Stimulated activated CD8-positive, alpha-beta memory T cell treated with anti-CD3 and anti-CD28 coated beads, Interleukin-15, amount 100 ng/mL, for 48 hours (primary cell): ENCODE measurements around the gene DGKB.

Source experiments
- DNase-seq, 2 donors: peaks; one replicate each; pipeline ENCODE4 v3.0.0-alpha.2; 2020; ENCODE audit warnings: low read depth in 2 of 2

The DGKB gene

DNA sequence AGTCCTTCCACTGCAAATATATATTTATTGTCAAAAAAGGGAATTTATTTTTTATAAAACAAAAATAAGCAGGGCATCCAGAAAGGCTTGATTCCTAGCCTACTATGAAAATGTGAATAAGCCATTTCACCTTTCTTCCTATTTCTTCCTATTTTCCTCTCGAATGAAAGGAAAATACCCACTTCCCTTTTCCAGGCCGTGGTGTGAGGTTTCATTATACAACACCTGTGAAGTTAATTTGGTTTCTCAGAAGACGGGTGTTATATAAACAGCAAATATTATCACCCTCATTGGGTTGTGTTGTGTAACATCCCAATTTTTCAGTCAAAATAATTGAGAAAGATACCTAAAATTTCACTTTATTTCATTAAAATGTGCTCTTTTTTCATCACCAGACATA lies 214.3 kb downstream of the DGKB start:
- no peak for DNase-seq

DNA sequence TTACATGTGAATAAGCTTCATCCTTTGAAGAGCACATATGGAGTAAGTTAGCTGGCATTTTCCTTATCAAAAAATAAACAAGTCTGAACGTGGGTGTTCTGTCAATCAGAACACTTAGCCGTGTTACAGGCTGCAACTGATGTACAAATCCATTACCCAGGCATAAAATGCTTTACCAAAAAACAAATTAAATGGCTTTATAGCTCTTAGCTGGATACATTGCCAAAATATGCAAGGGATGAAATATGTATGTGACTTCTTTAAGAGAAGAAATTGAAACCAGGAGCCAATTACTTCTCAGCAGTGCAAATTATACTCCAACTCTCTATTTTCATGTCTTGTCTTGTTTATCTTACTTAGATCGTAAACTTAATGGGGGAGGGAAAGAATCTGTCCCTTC lies 214.8 kb downstream of the DGKB start:
- DNase-seq, result no peak

DNA sequence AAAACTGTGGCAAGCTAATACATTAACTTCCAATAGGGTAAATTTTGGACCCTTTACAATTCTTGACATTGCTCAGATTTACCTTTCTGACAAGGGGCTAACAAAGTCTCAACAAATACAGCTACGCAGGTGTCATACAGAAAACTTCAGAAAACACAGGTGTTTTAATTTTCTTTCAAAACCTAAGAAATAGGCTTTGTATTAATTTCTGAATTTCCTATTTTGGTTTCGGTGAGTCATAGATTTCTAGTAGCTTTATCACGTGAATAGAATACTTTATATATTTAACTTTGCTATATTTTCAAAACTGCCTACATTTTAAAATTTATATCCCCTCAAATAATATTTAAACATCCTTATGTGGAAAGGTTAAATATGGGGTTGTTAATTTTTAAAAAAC lies 215.3 kb downstream of the DGKB start:
- no peak for DNase-seq

GRCh38 chr7:14685167-14685566 lies 217.4 kb downstream of the DGKB start:
- DNase-seq, result no peak

- no peak for DNase-seq
Observed at GRCh38 chr7:14682910-14683465, 219.6 kb downstream of the DGKB start.

DNA sequence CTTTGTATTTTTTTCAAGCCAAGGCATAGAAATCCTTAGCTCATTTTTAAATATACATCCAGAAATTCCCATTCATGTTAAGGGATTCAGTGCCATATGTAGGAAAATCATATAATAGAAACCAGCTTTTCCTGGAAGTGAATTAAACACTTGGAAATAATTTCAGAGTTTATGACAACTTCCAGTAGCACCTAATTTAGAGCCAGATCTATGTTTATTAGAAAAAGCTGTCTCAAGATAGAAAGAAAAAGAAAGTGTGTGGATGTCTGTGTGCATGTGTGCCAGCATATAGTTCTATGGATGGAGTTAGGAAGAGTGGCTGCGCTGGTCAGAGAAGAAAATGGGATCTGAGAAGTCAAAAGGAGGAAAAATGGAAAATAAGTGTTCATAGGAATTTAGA lies 225.7 kb downstream of the DGKB start:
- DNase-seq, result no peak

DNA sequence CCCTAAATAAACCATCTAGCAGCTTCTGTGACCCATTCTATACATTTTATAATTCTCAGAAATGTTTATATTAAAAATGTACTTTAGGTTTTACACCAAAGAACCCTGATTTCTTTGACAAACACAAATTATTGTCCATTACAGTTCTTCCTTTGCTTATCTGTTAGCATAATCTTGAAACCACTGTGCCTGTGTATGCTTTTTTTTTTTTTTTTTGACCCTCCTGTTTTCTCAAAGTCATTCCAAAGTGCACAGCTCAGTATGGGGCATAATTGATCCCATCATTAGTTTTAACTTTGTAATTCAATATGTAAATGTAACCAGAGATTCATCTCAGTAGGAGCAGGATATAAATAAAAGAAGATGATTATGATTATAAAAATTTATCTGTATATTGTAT lies 229.3 kb downstream of the DGKB start:
- no peak for DNase-seq

DNA sequence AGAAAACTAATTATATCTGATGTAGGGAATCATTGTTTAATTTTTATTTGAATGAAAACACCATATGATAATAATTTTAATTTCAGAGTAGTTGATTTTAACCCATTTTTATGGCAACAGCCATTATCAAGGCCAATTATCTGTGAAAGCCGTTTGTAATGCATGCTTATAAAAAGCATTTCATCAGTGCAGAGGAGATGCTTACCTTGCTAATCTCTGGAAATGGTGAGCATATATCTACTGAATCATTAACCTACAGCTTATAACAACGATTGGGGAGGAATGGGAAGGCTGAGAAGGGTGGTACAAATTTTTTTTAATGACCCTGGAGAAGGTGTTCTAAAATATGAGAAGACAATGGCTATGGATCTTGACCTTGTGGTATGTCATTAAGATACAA lies 235.6 kb downstream of the DGKB start:
- no peak for DNase-seq

- no peak for DNase-seq
Observed at GRCh38 chr7:14666304-14666703, 236.2 kb downstream of the DGKB start.

- DNase-seq, result no peak
Observed at GRCh38 chr7:14639801-14640200, 262.8 kb downstream of the DGKB start.

DNA sequence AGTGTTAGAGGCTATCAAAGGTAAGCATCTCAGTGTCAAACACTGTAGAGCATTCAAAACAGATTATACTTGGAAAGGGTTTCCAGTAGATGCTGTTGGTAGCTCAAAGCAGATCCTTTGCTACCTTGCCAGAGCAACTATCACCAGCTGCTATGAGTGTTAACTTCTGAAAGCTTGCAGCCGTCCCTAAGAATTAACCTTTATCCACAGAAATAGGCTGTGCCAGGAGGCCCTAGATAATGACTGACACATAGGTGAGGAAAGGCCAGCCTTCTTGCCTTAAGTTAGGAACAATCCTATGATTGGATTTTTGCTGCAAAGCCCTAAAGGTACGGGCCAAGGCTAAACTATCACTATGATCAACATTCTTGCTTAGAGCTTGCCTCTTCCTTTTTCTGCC lies 263.2 kb downstream of the DGKB start:
- no peak for DNase-seq

- no peak for DNase-seq
Observed at GRCh38 chr7:14637968-14638367, 264.6 kb downstream of the DGKB start.

DNA sequence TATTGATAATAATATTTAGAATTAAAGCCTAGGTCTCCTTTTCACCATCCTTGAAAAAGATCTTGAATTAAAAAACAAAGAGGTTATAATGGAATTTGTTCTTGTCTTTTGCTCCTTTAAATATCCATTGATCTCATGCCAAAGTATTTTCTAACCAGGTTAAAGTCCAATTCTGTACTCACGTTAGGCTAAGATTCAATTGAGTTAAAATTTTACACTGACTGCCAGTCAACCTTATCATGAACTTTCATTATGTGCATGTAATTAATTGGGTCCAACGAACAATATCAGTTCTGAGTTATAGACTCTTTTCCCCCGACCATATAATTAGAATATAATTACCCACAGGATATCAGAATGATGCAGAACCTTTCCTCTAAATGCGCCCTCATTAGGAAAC lies 266.6 kb downstream of the DGKB start:
- DNase-seq, result no peak

DNA sequence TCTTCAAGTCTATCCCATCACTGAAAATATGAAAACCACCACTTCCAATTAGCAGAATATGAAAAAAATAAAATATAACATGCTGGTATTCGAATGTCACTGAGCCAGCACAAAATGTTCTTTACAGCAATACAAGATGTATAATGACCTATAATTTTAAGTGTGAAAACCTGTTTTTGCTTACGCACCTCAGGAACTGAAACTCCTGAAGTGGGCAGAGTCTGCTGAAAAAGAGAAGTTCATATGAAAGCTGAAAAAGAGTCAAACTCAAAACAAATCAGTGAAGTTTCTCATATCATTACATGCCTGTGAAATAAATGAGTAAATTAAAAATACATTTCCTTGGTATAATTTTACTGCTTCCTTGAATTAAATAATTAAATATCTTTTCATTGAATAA lies 272.5 kb downstream of the DGKB start:
- DNase-seq, result no peak

- no peak for DNase-seq
Observed at GRCh38 chr7:14628516-14628915, 274.0 kb downstream of the DGKB start.

- DNase-seq, result no peak
Observed at GRCh38 chr7:14626076-14626475, 276.5 kb downstream of the DGKB start.

- DNase-seq, result no peak
Observed at GRCh38 chr7:14622559-14622958, 280.0 kb downstream of the DGKB start.

DNA sequence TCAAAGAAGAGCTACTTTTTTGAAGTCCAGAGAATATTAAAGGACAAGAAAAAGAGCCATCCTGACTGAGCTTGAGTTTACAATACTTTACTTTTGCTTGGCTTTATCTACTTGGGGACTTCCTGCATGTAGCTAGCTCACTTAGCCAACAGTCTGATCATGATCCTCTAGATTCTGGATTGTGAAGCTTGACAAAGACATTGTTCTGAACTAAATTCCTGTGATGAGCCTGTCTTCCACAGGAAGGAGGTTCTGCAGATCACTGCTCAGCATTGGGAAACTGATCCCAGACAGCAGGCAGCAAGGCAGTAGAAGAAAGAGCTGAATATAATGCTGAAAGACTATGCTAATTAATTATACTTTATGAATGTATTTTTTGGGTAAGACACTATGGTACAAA lies 296.4 kb downstream of the DGKB start:
- DNase-seq, result no peak

DNA sequence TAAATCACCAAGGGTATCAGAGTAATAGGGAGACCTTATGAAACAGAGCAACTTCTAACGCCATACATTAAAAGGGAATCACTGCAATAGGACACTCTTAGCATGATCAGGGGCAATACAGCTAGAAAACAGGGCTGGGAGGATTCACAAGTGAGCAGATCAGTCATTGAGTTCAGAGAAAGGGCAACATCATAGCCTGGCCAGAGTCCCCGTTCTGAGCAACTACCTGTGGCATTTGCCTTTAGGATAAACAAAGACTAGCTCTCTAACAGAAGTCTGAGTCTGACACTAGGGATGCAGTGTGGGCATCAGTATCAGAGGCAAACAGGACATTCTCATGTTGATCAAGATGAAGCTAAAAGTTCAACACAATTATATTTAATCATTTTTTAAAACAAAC lies 297.9 kb downstream of the DGKB start:
- no peak for DNase-seq

DNA sequence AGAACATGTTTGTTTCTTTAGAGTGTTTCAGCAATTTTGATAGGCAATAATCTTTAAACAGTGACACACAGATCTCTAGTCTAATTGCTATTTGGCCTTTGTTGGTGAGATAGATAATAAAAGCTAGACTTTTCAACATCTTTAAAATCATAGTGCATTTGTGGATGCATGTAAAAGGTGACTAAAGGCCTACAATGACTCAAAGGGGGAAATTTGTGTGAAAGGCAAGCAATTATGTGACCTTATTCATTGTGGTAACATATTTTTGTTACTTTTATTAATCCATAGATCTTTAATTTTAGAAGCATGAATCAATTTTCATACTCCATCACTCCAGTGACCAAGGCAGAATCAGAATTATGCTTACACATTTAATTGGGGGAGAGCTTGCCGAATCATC lies 299.7 kb downstream of the DGKB start:
- no peak for DNase-seq

DNA sequence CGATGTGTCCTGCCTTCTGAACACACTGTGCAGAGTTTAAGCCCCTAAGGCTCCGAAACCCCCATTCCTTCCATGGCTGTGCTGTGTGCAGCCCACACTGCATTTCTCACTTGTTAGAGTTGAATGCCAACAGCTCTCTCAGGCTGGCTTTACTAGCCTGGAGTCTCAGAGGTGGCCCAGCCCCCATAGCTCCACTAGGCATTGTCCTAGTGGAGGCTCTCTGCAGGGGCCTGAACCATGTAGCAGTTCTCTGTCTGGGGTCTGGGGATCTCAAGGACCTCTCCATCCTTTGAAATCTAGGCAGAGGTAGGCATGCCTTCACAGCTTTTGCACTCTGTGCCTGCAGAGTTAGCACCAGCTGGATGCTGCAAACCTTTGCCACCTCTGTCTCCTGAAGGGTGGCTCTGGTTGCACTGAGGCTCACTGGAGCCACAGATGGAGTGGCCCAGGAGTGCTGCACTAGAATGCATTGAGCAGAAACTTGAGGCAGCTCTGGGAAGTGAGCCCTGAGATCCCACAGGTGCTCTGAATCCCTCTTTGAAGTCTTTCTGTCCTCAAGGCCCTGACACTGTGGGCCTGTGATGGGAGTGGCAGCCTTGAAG lies 301.7 kb downstream of the DGKB start:
- DNase-seq, result no peak

DNA sequence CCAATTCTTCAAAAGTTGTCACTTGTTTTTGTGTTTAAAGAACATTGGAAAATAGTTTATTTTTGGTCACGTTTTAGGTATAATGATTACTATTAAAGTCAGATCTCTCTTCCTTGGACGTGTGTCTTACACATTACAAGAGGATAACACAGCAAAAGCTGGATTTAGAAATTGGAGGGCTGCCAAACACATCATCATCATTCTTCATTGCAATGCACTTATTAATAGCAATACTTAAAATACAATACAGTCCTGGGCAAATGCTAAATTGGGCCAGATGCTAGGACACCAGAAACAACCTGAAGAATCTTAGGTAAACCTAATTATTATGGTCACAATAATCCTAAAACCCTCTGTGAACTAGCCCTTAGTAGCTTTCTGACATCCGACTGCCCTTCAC lies 303.6 kb downstream of the DGKB start:
- no peak for DNase-seq

DNA sequence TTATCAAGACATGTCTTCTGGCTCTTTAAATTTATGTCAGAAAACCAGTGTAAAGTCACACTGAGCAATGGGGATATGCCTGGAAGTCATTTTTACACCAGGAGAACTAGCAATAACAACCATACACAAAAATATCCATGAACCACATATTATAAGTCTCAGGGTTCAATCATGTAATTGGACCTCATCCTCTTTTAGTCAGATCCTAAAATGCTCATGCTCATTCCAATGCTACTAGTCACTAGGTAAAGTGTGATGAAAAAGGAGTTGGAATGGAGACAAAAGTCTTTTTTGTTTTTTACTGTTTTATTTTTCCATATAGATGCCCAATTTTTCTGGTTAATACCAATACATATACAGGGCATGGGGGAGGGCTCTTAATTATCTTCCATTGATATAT lies 306.1 kb downstream of the DGKB start:
- DNase-seq, result no peak

- DNase-seq, result no peak
Observed at GRCh38 chr7:14590206-14590605, 312.3 kb downstream of the DGKB start.
